GM21515 (cell line): ENCODE measurements around the gene ANKRD13C.
"Not testable (repeated sequence)": the region's sequence is repeated elsewhere in the genome, so short reads cannot be mapped to it uniquely, and the experiment has no call there.

Source experiments
- ATAC-seq: cut with Tn5 transposase; IDR thresholded peaks from one replicate; pipeline ENCODE4 v1.9.1; 2021; ENCODE audit not compliant: unreplicated experiment

Gene ANKRD13C

DNA sequence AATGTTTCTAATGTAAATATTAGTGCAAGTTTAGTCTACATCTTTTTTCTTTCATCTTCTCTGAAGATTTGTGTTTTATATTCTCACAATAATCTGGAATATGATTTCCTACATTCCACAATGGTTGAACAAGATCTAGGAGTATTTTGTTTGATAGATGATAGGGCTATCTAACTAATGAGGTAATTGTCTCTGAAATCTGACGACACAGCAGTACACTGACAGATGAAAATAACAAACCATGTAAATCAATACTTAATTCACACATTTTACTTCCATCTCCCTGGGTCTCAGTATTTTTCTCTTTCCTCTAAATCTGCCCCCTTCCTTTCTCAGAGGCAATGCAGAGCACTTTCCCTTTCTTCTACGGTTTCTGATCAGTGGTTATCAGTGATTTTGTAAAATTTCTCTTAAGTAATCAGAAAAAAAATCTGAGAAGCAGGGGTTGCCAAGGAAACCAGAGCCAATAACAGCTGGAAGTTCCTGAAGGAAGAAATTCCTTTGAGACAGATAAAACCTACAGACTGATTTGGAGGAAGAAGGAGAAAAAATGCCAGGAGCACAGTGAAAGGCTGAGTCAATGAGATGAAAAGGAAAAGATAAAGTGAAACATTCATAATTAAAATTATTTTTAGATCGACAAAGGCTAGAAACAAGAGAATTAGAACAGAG lies 7.3 kb upstream of the ANKRD13C start:
- ATAC-seq, result no peak

- ATAC-seq, result no peak
Measured at GRCh38 chr1:70360321-70360720, 5.8 kb upstream of the ANKRD13C start.

GRCh38 chr1:70358921-70359564 lies 4.5 kb upstream of the ANKRD13C start:
- peak; percentile 43 for ATAC-seq

- ATAC-seq, result no peak
Measured at GRCh38 chr1:70355920-70356319, 1.4 kb upstream of the ANKRD13C start.

DNA sequence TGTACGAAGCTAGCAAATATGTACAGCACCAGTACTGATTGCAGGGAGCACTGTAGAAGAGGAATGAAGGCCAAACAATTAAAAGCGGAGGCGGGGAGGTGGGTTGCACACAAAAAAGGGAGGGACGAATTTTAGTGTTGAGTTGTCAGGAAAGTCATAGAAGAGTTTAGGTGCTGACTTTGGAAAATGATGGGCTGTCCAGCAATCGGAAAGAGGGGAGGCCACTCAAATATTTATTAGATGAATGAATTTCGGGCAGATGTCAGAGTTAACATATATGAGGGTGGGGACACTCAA lies 537 bp upstream of the ANKRD13C start:
- no peak for ATAC-seq

- peak; percentile 33 for ATAC-seq
Measured at GRCh38 chr1:70353601-70354331, 756 bp downstream of the ANKRD13C start.

- ATAC-seq, result no peak
Measured at GRCh38 chr1:70353044-70353443, 1.5 kb downstream of the ANKRD13C start.

GRCh38 chr1:70349799-70350198 lies 4.7 kb downstream of the ANKRD13C start:
- ATAC-seq, result not testable (repeated sequence)

DNA sequence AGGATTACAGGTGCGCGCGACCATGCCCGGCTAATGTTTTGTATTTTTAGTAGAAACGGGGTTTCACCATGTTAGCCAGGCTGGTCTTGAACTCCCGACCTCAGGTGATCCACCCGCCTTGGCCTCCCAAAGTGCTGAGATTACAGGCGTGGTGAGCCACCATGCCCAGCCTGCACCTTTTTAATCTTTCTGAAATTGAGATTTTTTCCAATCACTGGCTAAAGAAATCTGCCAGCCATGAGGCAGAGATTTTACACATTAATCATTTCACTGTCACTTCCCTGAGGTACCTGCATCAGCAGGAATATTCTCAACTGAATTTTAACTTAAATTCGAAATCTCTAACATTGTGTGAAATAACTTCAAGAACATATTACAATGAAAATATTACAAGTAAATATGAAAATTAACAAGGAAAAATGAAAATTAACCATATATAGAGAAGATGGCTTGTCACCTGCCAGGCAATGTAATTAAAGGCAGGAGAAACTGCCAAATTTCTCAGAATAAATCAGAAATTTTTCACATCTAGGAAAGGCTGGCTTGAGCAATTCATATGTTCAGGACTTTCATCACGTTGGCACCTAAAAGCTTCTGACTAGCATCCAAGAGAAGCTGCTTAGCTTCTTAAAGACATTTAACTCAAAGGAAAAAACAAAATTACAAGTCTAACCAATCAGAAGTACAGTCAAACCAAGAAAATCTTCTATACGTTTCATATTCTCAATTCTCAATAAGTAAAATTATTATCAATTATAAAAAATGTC lies 5.9 kb downstream of the ANKRD13C start:
- ATAC-seq, result no peak

DNA sequence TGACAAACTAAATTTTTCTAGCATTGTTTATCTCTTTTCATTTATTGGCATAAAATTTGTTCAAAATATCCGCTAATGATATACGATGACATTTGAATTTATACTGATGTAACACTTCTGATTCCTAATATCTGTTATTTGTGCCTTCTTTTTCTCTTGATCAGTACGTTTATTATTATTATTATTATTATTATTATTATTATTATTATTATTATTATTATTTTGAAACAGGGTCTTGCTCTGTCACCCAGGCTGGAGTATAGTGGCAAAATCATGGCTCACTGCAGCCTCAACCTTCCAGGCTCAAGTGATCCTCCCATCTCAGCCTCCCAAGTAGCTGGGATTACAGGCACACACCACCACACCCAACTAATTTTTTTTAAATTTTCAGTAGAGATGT lies 14.9 kb downstream of the ANKRD13C start:
- ATAC-seq, result not testable (repeated sequence)

- no peak for ATAC-seq
Measured at GRCh38 chr1:70336050-70336449, 18.5 kb downstream of the ANKRD13C start.

- no peak for ATAC-seq
Measured at GRCh38 chr1:70334436-70334835, 20.1 kb downstream of the ANKRD13C start.

- ATAC-seq, result no peak
Measured at GRCh38 chr1:70333245-70333644, 21.3 kb downstream of the ANKRD13C start.

- no peak for ATAC-seq
Measured at GRCh38 chr1:70331962-70332361, 22.6 kb downstream of the ANKRD13C start.

GRCh38 chr1:70327306-70328076 lies 27.0 kb downstream of the ANKRD13C start:
- ATAC-seq, result no peak

DNA sequence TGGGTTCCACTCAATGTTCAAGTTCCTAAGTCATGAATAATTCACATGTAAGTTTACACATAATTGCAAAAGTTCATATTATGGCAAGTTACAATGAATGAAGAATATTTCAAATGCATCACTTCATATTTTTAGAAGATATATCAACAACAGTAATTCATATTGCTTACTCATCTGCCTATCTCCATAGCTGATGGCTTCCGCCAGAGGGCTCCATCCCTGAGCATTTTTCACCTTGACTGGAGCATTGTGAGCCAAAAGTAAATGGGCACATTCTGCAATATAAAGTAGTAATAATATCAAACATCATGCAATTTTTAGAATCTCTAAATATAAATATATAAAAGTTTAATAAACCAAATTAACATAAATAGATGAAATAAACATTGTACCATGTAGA lies 29.8 kb downstream of the ANKRD13C start:
- no peak for ATAC-seq

DNA sequence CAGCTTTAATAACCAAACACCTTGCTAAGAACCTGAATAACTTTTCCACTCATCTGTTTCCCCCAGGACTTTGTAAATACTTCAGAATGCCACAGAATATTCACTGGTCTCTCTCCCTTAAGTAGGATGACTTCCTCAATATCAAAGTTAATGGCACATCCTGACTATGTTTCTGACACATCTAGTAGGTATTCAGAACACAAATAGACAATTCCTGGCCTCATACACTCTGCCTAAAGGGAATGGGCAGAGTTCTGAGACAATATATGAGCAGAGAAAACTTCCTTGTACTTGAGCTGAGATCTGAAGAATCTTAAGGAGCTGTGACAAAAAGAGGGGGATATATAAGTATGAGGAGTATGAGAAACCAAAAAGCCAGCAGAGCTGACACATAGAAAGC lies 34.8 kb downstream of the ANKRD13C start:
- ATAC-seq, result no peak

GRCh38 chr1:70318191-70318590 lies 36.3 kb downstream of the ANKRD13C start:
- no peak for ATAC-seq

GRCh38 chr1:70317087-70317486 lies 37.4 kb downstream of the ANKRD13C start:
- ATAC-seq, result no peak

DNA sequence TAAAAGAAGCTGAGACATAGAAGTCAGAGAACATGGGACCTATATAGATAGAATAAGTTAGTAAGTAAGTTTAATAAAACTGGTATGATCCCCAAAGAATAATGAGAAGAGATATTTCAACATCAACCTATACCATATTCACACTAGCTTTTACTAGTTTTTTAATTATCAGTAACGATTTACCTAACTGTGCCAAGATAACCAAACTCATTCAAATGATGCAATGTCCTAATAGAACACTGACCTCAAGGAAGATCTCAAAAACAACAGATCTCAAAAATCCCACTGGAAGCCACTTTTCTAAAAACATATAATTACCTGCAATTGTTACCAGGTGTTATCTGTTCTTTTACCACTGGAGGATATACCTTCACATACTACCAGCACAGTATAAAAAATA lies 38.7 kb downstream of the ANKRD13C start:
- ATAC-seq, result no peak
